Fibroblast of lung (primary cell): ENCODE results near the gene NSMF.

Experiments
- EZH2 ChIP-seq: IDR thresholded peaks from 2 replicates; pipeline ENCODE4 v1.5.1; 2012; ENCODE audit warnings: low read length, control low read depth, mild to moderate bottlenecking; ENCODE audit errors: missing control alignments
- TF ChIP-seq, protein P1 (sequence below), 2 donors: IDR thresholded peaks in 1 of 2; conservative IDR thresholded peaks in 1 of 2; 1 replicate in 1 of 2; 2 replicates in 1 of 2; pipeline ENCODE4 v1.5.1; 2011 to 2012; ENCODE audit warnings: low read length in 2 of 2, control low read depth in 1 of 2, inconsistent platforms in 1 of 2, low read depth in 1 of 2, mild to moderate bottlenecking in 1 of 2

DNA sequence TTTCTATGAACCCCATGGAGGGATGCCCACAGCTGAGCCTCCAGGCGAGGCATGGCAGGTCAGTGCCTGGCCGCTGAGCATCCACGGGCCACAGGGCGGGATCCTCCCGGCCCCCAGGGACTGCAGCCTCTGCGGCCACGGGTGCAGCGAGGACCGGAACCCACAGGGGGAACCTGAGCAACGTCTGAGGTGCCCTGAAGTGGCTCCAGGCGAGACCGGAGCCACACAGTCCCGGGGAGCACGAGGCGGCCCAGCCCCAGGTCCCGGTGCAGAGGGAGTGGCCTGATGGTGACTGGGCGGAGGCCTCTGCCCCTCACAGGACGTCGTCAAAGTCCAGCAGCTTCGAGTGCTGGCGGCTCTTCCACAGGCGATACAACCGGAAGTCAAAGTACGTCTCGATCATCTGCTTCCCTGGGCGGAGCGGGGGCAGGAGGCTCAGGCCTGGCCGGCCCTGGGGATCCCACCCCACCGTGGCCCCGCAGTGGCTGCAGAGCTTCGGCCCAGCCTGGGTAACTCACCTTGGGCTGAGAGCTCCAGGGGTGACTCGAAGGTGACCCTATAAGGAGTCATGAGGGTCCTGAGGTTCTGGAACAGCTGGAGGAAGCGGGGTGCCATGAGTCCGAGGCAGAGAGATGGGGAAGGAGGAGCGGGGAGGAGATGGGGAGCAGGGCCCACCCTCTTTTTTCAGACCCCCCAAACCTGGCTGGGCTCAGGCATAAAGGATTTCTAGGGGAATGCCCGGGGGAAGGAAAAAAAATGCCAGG lies 9.9 kb downstream of the NSMF start:
- TF ChIP-seq, protein P1, sequence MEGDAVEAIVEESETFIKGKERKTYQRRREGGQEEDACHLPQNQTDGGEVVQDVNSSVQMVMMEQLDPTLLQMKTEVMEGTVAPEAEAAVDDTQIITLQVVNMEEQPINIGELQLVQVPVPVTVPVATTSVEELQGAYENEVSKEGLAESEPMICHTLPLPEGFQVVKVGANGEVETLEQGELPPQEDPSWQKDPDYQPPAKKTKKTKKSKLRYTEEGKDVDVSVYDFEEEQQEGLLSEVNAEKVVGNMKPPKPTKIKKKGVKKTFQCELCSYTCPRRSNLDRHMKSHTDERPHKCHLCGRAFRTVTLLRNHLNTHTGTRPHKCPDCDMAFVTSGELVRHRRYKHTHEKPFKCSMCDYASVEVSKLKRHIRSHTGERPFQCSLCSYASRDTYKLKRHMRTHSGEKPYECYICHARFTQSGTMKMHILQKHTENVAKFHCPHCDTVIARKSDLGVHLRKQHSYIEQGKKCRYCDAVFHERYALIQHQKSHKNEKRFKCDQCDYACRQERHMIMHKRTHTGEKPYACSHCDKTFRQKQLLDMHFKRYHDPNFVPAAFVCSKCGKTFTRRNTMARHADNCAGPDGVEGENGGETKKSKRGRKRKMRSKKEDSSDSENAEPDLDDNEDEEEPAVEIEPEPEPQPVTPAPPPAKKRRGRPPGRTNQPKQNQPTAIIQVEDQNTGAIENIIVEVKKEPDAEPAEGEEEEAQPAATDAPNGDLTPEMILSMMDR (conservative IDR thresholded peaks at IDR 0.05 in 1 of 2, IDR thresholded peaks at IDR 0.05 in 1 of 2; ENCODE audit: low read depth in 1 of 2, low read length in 2 of 2) = no peak
- no peak for TF ChIP-seq EZH2
